NT2/D1 (cell line): ENCODE results near the gene DBNDD2.

ENCODE experiments used
- DNase-seq: peaks from one replicate; pipeline ENCODE4 v3.0.0-alpha.2; 2011; ENCODE audit warnings: low read depth, low spot score
- H3K27me3 ChIP-seq: 2 replicates; pipeline ENCODE4 v1.6.0; 2011; ENCODE audit warnings: mild to moderate bottlenecking; ENCODE audit not compliant: insufficient read length, insufficient read depth
- H3K36me3 ChIP-seq: 2 replicates; pipeline ENCODE4 v1.6.1; 2011; ENCODE audit warnings: mild to moderate bottlenecking, low read length, mixed read lengths; ENCODE audit not compliant: insufficient read depth, insufficient read length
- H3K4me1 ChIP-seq: 2 replicates; pipeline ENCODE4 v1.5.1; 2011; ENCODE audit not compliant: insufficient read depth, insufficient read length
- H3K4me3 ChIP-seq: 2 replicates; pipeline ENCODE4 v1.5.1; 2011; ENCODE audit warnings: low read depth; ENCODE audit not compliant: insufficient read length
- H3K9ac ChIP-seq: 2 replicates; pipeline ENCODE4 v1.6.0; 2011; ENCODE audit warnings: low read depth; ENCODE audit not compliant: insufficient read length
- H3K9me3 ChIP-seq: 2 replicates; pipeline ENCODE4 v1.5.1; 2011; ENCODE audit warnings: mild to moderate bottlenecking, low read length; ENCODE audit not compliant: insufficient read depth
- SUZ12 ChIP-seq: IDR thresholded peaks from 2 replicates; pipeline ENCODE4 v1.6.1; 2011; ENCODE audit not compliant: insufficient read length, insufficient read depth; ENCODE audit errors: extremely low read depth
- YY1 ChIP-seq: IDR thresholded peaks from 2 replicates; pipeline ENCODE4 v1.6.1; 2011; ENCODE audit not compliant: insufficient read length, insufficient read depth
- ZNF274 ChIP-seq: IDR thresholded peaks from 2 replicates; pipeline ENCODE4 v1.6.1; 2011; ENCODE audit warnings: mild to moderate bottlenecking, low read depth, low read length

DBNDD2 gene

DNA sequence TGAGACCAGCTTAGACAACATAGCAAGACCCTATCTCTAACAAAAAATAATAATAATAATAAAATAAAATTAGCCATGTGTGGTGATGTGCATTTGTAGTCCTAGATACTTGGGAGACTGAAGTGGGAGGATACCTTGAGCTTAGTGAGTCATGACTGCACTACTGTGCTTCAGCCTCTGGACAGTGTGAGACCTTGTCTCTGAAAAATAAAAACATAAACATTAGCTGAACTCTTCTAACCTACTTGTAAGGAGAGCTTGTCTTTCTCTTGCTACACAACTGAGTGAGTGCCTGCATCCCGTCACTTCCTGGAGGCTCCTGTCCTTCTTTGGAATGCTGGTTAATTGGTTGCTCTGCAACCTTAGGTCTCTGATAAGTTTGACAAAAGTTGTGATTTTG, 5.1 kb upstream of the DBNDD2 start:
- Histone ChIP-seq H3K36me3 (no peaks in the 10 kb centered on the region), H3K9ac (no peak overlapping the region), H3K27me3 (peaks cover 53% of the 10 kb centered on the region), H3K4me3 (no peak overlapping the region), H3K9me3 (peaks cover 45% of the 10 kb centered on the region), H3K4me1 (peaks cover 4% of the 10 kb centered on the region)
- DNase-seq: no peak
- TF ChIP-seq SUZ12 (no peak), ZNF274 (no peak), YY1 (no peak)

- Histone ChIP-seq H3K4me3 (no peak overlapping the region), H3K27me3 (peaks cover 63% of the 10 kb centered on the region), H3K9me3 (peaks cover 35% of the 10 kb centered on the region), H3K9ac (no peak overlapping the region), H3K4me1 (peaks cover 4% of the 10 kb centered on the region), H3K36me3 (peaks cover 5% of the 10 kb centered on the region)
- TF ChIP-seq SUZ12 (no peak), YY1 (no peak), ZNF274 (no peak)
- no peak for DNase-seq
These were observed 3.7 kb upstream of the DBNDD2 start for GRCh38 chr20:45404438-45404837.

- Histone ChIP-seq H3K4me3 (peak overlapping the region; percentile 77), H3K4me1 (peaks cover 4% of the 10 kb centered on the region), H3K9ac (peak overlapping the region; percentile 71), H3K36me3 (peaks cover 11% of the 10 kb centered on the region), H3K27me3 (peaks cover 65% of the 10 kb centered on the region), H3K9me3 (peaks cover 22% of the 10 kb centered on the region)
- DNase-seq: no peak
- TF ChIP-seq SUZ12 (no peak), ZNF274 (no peak), YY1 (no peak)
These were observed 2.4 kb upstream of the DBNDD2 start for GRCh38 chr20:45405571-45406259.

- TF ChIP-seq ZNF274: no peak
- no peak for TF ChIP-seq SUZ12
- Histone ChIP-seq H3K36me3 (peaks cover 11% of the 10 kb centered on the region), H3K4me1 (peaks cover 4% of the 10 kb centered on the region), H3K4me3 (peak overlapping the region; percentile 77), H3K9ac (peak overlapping the region; percentile 72), H3K27me3 (peaks cover 65% of the 10 kb centered on the region), H3K9me3 (peaks cover 14% of the 10 kb centered on the region)
- no peak for DNase-seq
These were observed 1.6 kb upstream of the DBNDD2 start for GRCh38 chr20:45406260-45407066.

DNA sequence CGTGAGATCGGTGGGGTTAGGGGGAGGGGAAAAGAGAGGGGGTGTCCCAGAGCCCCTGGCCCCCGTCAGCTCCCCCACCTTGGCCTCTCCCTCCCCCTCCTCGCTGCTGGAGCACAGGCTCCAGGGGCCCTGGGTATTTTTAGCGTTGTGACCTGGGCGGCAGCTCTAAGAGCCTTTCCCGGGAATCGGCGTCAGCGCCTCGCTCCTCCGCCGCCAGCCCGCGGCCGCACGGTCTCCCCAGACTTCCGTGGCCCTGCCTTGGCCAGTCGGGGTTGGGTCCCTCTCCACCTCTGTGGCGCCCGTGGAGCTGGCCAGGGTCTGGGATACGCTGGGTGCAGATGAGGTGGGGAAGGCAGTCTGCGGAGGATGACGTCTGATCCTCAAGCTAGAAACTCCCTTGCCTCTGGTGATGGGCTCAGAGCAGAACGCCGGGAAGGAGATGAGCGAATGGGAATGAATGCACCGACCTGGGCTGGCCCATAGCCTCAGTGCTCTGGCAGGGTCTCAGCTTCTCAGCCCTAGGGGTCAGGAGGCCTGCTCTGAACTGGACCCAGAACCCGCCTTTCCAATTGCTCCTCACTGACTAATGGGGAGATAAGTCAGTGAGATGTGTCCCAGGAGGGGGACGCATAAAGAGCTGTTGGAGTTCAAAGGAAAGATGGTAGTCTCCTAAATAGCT, 883 bp upstream of the DBNDD2 start:
- TF ChIP-seq YY1: no peak
- TF ChIP-seq SUZ12: no peak
- TF ChIP-seq ZNF274: no peak
- Histone ChIP-seq H3K27me3 (peaks cover 65% of the 10 kb centered on the region), H3K9ac (peak overlapping the region; percentile 72), H3K36me3 (peaks cover 11% of the 10 kb centered on the region), H3K4me1 (peaks cover 4% of the 10 kb centered on the region), H3K9me3 (peaks cover 7% of the 10 kb centered on the region; the same call in 1 of the 2 replicates), H3K4me3 (peak overlapping the region; percentile 77)
- DNase-seq: no peak

GRCh38 chr20:45408646-45409213, 641 bp downstream of the DBNDD2 start:
- no peak for DNase-seq

DNA sequence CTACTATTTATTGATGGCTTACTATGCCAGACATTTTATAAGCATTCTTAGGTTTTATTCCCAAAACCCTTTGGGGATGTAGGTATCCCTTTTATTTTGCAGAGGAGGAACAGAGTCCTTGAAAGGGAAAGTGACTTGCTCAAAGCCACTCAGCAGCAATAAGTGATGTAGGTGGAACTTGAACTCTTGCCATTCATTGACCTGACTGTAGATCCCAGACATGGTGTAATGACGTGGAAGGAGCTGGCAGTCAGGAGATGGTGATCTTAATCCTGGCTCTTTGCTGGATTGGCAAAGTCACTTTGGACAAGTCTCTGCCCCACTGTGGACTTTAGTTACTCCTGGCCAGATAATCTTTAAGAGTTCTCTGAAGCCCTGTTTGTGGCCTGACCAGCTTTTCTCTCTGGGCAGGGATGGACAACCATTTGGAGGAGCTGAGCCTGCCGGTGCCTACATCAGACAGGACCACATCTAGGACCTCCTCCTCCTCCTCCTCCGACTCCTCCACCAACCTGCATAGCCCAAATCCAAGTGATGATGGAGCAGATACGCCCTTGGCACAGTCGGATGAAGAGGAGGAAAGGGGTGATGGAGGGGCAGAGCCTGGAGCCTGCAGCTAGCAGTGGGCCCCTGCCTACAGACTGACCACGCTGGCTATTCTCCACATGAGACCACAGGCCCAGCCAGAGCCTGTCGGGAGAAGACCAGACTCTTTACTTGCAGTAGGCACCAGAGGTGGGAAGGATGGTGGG, 1.6 kb downstream of the DBNDD2 start:
- Histone ChIP-seq H3K4me3 (no peak overlapping the region), H3K4me1 (peaks cover 4% of the 10 kb centered on the region), H3K36me3 (peaks cover 11% of the 10 kb centered on the region), H3K27me3 (peaks cover 46% of the 10 kb centered on the region), H3K9me3 (no peaks in the 10 kb centered on the region), H3K9ac (no peak overlapping the region)
- no peak for DNase-seq
- TF ChIP-seq ZNF274 (no peak), YY1 (no peak), SUZ12 (no peak)

More at GRCh38 chr20:45408646-45409213, 641 bp downstream of the DBNDD2 start:
- Histone ChIP-seq H3K27me3 (peaks cover 53% of the 10 kb centered on the region), H3K4me3 (no peak overlapping the region), H3K4me1 (peaks cover 4% of the 10 kb centered on the region), H3K9me3 (no peaks in the 10 kb centered on the region), H3K9ac (no peak overlapping the region), H3K36me3 (peaks cover 11% of the 10 kb centered on the region)
- TF ChIP-seq YY1 (no peak), SUZ12 (no peak)
